Measurements from ENCODE around the gene SLC7A5. TPM values are rescaled to one million over a fixed set of nuclear protein-coding genes. Genes with fewer than 3 reads are reported as not detected.

The SLC7A5 gene
- total RNA-seq, 2 donors from 2014 or later: 374 to 588 TPM

- H3K36me3 ChIP-seq (ENCODE audit: control insufficient read depth, insufficient read depth, low read length): no peaks in the 10 kb centered on the region
- TF ChIP-seq CTCF (conservative IDR thresholded peaks at IDR 0.05): no peak
- no peak for DNase-seq
- no peaks in the 10 kb centered on the region for H3K9me3 ChIP-seq (ENCODE audit: control insufficient read depth, low read length)
- H3K4me3 ChIP-seq (ENCODE audit: low read length): no peak overlapping the region
- H3K9me3 Mint-ChIP-seq: no peaks in the 10 kb centered on the region
- 86 to 87% methylated on average over 11 to 16 of the region's 16 CpGs for WGBS, 2 experiments (ENCODE audit: insufficient coverage in 1 of 2, insufficient read length in 1 of 2)
- H3K4me3 Mint-ChIP-seq: no peak overlapping the region
- H3K4me1 Mint-ChIP-seq: no peaks in the 10 kb centered on the region
- no peaks in the 10 kb centered on the region for H3K27me3 ChIP-seq (ENCODE audit: control insufficient read depth, insufficient read depth, low read length, poor library complexity, severe bottlenecking)
- H3K36me3 Mint-ChIP-seq (ENCODE audit: low read depth): no peaks in the 10 kb centered on the region
- H3K9ac ChIP-seq (ENCODE audit: extremely low read depth, low read length, poor library complexity, severe bottlenecking): no peak overlapping the region
- H3K27me3 Mint-ChIP-seq (ENCODE audit: insufficient read depth): no peaks in the 10 kb centered on the region
- no peaks in the 10 kb centered on the region for H3K4me1 ChIP-seq (ENCODE audit: control insufficient read depth, insufficient read depth, low read length)
- H3K27ac ChIP-seq (ENCODE audit: low read depth, low read length): peak overlapping the region; percentile 84
- no peak overlapping the region for H3K27ac Mint-ChIP-seq
Measured at GRCh38 chr16:87806261-87806640, 63.1 kb downstream of the SLC7A5 start.

- Histone ChIP-seq H3K27me3 (ENCODE audit: control insufficient read depth, insufficient read depth, low read length, poor library complexity, severe bottlenecking) (no peaks in the 10 kb centered on the region), H3K9ac (ENCODE audit: extremely low read depth, low read length, poor library complexity, severe bottlenecking) (no peak overlapping the region), H3K4me1 (ENCODE audit: control insufficient read depth, insufficient read depth, low read length) (no peaks in the 10 kb centered on the region), H3K9me3 (ENCODE audit: control insufficient read depth, low read length) (no peaks in the 10 kb centered on the region), H3K27ac (ENCODE audit: low read depth, low read length) (no peak overlapping the region), H3K36me3 (ENCODE audit: control insufficient read depth, insufficient read depth, low read length) (no peaks in the 10 kb centered on the region), H3K4me3 (ENCODE audit: low read length) (no peak overlapping the region)
- H3K27ac Mint-ChIP-seq: no peak overlapping the region
- H3K9me3 Mint-ChIP-seq: no peaks in the 10 kb centered on the region
- DNase-seq: no peak
- no peak overlapping the region for H3K4me3 Mint-ChIP-seq
- H3K4me1 Mint-ChIP-seq: no peaks in the 10 kb centered on the region
- WGBS, 2 experiments (ENCODE audit: insufficient coverage in 1 of 2, insufficient read length in 1 of 2): 82 to 85% methylated on average over 5 of the region's 5 CpGs
- no peak for TF ChIP-seq CTCF (conservative IDR thresholded peaks at IDR 0.05)
- no peaks in the 10 kb centered on the region for H3K36me3 Mint-ChIP-seq (ENCODE audit: low read depth)
- H3K27me3 Mint-ChIP-seq (ENCODE audit: insufficient read depth): no peaks in the 10 kb centered on the region
Measured at GRCh38 chr16:87803385-87803784, 65.9 kb downstream of the SLC7A5 start.

DNA sequence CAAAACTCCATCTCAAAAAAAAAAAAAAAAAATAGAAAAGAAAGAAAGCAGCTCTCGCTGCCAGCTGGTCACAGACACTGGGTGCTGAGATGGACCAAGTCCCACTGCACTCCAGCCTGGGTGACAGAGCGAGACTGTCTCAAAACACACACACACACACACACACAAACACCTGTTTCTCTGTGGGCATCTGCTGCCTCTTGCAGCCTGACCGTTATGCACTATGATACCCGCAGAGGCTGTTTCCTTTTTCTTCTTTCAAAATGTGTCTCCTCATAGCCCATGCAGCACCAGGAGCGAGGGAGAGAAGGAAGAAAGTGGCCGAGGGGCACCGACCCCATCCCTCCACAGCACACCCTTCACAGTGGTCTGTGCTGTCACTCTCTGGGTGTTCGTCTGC is 66.6 kb downstream of the SLC7A5 start:
- H3K9me3 Mint-ChIP-seq: no peaks in the 10 kb centered on the region
- no peak overlapping the region for H3K27ac ChIP-seq (ENCODE audit: low read depth, low read length)
- no peak overlapping the region for H3K9ac ChIP-seq (ENCODE audit: extremely low read depth, low read length, poor library complexity, severe bottlenecking)
- no peak for DNase-seq
- 92 to 96% methylated on average over 4 to 8 of the region's 8 CpGs for WGBS, 2 experiments (ENCODE audit: insufficient coverage in 1 of 2, insufficient read length in 1 of 2)
- no peaks in the 10 kb centered on the region for H3K36me3 ChIP-seq (ENCODE audit: control insufficient read depth, insufficient read depth, low read length)
- H3K27me3 Mint-ChIP-seq (ENCODE audit: insufficient read depth): no peaks in the 10 kb centered on the region
- no peaks in the 10 kb centered on the region for H3K4me1 ChIP-seq (ENCODE audit: control insufficient read depth, insufficient read depth, low read length)
- no peak overlapping the region for H3K4me3 ChIP-seq (ENCODE audit: low read length)
- no peak for TF ChIP-seq CTCF (conservative IDR thresholded peaks at IDR 0.05)
- no peak overlapping the region for H3K27ac Mint-ChIP-seq
- no peaks in the 10 kb centered on the region for H3K27me3 ChIP-seq (ENCODE audit: control insufficient read depth, insufficient read depth, low read length, poor library complexity, severe bottlenecking)
- no peaks in the 10 kb centered on the region for H3K36me3 Mint-ChIP-seq (ENCODE audit: low read depth)
- no peak overlapping the region for H3K4me3 Mint-ChIP-seq
- H3K9me3 ChIP-seq (ENCODE audit: control insufficient read depth, low read length): no peaks in the 10 kb centered on the region
- H3K4me1 Mint-ChIP-seq: no peaks in the 10 kb centered on the region
